ENCODE measurements around the gene ANGPTL2. TPM values are rescaled to one million over a fixed set of nuclear protein-coding genes. Genes with fewer than 3 reads are reported as not detected.

ANGPTL2 gene
- total RNA-seq, 1 donor from 2014 or later, result 19.4 TPM

DNA sequence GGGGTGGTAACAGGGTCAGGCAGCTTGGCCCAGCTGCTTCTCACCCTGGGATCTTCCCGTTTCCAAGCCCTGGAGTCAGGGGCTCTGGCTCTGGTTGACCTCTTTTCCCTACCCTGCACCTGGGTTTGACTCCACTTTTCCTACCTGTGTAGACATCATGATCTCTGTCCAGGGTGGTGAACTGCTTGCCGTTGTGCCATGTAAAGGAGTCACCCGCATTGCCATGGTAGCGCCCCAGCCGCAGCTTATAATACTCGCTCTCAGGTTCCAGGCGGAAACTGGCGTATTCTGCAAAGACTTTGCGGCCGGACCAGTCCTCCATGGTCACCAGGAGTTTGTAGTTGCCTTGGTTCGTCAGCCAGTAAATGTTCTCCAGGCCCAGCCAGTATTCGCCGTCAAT, 30.9 kb downstream of the ANGPTL2 start:
- intact Hi-C loops (cut with DNase I), result no loop called here

DNA sequence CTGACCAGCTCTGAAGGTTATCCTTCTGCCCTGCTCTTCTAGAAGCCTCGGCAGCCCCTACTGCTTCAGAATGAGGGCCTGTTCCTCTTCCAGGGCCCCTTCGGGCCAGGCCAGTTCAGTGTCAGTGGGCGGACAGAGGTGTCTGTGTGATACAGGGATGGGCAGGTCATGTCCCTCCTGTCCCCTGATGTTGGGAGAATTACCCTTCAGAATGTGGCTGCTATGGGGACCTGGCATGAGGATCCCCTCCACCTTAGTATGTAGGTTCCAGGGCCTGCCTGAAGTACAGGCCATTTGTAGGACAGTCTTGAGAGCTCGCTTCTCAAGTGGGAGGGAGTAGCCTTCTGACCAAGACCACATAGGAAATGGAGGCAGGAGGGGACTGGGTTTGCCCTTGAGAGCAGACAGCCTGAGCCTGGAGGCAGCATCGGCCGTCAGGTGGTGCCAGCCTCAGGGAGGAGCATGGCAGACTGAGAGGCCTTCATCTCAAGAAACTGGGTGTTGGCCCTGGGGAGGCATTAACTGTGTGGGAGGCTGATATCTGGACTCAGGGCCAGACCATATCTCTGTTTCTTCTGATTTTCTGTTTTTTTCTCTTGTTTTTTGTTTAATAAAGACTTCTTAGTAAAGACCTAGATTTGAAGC, 32.0 kb downstream of the ANGPTL2 start:
- Histone ChIP-seq H3K36me3 (peaks cover 11% of the 10 kb centered on the region), H3K4me1 (no peaks in the 10 kb centered on the region), H3K4me3 (no peak overlapping the region), H3K27me3 (no peaks in the 10 kb centered on the region), H3K9me3 (no peaks in the 10 kb centered on the region), H3K27ac (peak overlapping the region; percentile 63)
- DNase-seq, result no peak
- no peak for ATAC-seq
- intact Hi-C loops (cut with DNase I), result no loop called here
- TF ChIP-seq, protein P1, sequence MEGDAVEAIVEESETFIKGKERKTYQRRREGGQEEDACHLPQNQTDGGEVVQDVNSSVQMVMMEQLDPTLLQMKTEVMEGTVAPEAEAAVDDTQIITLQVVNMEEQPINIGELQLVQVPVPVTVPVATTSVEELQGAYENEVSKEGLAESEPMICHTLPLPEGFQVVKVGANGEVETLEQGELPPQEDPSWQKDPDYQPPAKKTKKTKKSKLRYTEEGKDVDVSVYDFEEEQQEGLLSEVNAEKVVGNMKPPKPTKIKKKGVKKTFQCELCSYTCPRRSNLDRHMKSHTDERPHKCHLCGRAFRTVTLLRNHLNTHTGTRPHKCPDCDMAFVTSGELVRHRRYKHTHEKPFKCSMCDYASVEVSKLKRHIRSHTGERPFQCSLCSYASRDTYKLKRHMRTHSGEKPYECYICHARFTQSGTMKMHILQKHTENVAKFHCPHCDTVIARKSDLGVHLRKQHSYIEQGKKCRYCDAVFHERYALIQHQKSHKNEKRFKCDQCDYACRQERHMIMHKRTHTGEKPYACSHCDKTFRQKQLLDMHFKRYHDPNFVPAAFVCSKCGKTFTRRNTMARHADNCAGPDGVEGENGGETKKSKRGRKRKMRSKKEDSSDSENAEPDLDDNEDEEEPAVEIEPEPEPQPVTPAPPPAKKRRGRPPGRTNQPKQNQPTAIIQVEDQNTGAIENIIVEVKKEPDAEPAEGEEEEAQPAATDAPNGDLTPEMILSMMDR (IDR thresholded peaks at IDR 0.05), result no peak

More for the DNA sequence above, 30.9 kb downstream of the ANGPTL2 start:
- Histone ChIP-seq H3K36me3 (peaks cover 11% of the 10 kb centered on the region), H3K9me3 (no peaks in the 10 kb centered on the region), H3K4me1 (no peaks in the 10 kb centered on the region), H3K27ac (no peak overlapping the region), H3K4me3 (no peak overlapping the region), H3K27me3 (no peaks in the 10 kb centered on the region)
- no peak for ATAC-seq
- DNase-seq, result no peak
- TF ChIP-seq, protein P1 (IDR thresholded peaks at IDR 0.05), result no peak

DNA sequence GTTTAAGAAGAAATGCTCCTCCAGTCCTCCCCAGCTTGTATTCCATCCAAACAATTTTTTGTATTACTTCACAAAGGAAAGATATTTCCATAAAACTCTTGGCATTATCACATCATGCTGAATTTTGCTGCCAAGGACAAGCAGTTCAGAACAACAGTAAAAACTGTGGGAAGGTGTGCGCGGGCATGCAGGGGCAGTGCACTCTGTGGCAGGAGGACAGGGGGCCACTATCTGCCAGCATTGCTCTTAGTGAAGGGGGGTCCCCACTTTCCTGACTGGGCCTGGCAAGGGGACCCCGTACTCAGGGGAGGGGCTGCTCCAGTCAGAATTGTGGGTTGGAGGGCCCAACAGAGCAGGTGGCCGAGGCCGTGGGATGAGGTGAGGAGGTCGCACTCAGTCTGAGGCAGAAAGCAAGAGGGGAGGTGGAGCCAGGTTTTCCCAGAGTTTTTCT, 32.8 kb downstream of the ANGPTL2 start:
- H3K27me3 ChIP-seq, result no peaks in the 10 kb centered on the region
- intact Hi-C loops (cut with DNase I), result no loop called here
- H3K9me3 ChIP-seq, result no peaks in the 10 kb centered on the region
- DNase-seq (no peak), ATAC-seq (no peak)
- peaks cover 11% of the 10 kb centered on the region for H3K36me3 ChIP-seq
- peak overlapping the region; percentile 63 for H3K27ac ChIP-seq
- H3K4me1 ChIP-seq, result no peaks in the 10 kb centered on the region
- TF ChIP-seq, protein P1 (IDR thresholded peaks at IDR 0.05), result no peak
- no peak overlapping the region for H3K4me3 ChIP-seq

DNA sequence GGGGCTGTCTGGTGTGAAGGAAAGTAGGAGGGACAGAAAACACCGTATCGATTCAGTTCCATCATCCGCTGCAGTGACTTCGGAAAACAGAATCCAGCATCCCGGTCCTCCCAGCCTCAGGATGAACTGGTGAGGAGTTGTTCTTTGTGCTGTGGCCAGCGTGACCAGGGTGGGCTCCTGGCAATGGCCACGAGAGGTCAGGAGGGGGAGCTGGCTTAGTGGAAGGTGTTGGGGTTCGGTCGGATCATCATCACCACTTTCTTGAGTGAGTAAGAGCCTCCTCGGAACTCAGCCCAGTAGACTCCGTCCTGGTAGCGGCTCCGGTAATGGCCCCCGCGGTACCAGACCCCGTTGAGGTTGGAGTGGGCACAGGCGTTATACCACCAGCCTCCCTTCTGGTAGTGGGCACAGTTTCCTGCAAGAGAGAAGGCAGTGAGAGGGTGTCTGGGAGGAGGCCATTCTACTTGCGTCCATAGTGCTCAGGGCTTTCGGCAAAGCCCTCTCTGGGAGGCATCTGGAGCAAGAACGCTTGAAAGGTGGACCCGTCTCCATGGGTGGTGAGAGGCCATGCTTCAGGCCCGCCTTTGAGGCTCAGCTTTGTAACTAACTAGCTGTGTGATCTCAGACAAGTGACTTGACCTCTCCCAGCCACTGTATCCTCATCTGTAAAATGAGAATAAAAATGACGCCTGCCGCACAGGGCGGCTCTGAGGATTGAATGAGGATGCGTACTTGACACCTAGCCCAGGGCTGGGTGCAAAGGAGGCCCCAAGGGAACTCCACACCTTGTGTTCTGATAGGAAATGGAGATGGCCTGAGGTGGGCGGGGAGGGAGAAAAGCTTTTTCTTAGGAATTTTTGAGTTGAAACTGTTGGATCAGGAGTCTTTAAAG, 33.5 kb downstream of the ANGPTL2 start:
- Histone ChIP-seq H3K4me3 (no peak overlapping the region), H3K9me3 (no peaks in the 10 kb centered on the region), H3K4me1 (no peaks in the 10 kb centered on the region), H3K27me3 (no peaks in the 10 kb centered on the region), H3K36me3 (peaks cover 11% of the 10 kb centered on the region), H3K27ac (no peak overlapping the region)
- intact Hi-C loops (cut with DNase I), result no loop called here
- TF ChIP-seq, protein P1 (IDR thresholded peaks at IDR 0.05), result no peak
- ATAC-seq, result no peak
- no peak for DNase-seq

DNA sequence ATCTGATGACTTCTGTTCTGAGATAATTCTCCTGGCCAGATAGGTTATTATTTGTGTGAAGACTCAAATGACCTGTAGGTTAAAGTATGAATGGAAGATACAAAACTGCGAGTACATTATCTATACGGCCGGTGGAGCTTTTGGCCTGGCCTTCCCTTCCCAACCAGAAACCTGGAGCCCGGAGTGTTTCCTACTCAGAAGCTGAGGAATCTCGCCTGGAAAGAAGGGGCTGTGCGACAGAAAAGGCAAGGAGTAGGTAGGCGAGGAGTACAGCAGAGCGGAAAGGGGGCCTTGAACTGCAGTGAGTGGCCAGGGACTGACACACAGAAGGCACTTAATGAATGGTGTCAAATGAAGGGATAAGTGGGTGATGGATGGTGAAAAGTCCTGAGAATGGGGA, 34.6 kb downstream of the ANGPTL2 start:
- Histone ChIP-seq H3K27me3 (no peaks in the 10 kb centered on the region), H3K4me3 (no peak overlapping the region), H3K27ac (no peak overlapping the region), H3K9me3 (no peaks in the 10 kb centered on the region), H3K4me1 (peaks cover 6% of the 10 kb centered on the region), H3K36me3 (peaks cover 11% of the 10 kb centered on the region)
- TF ChIP-seq, protein P1 (IDR thresholded peaks at IDR 0.05), result no peak
- ATAC-seq (no peak), DNase-seq (no peak)
- intact Hi-C loops (cut with DNase I), result no loop called here
